GM23338 (cell line): Measurements from ENCODE around the gene KCNK3. TPM values are rescaled to one million over a fixed set of nuclear protein-coding genes. Genes with fewer than 3 reads are reported as not detected.

Experiments
- ATAC-seq: fragments of 200-7000 bp; cut with Tn5 transposase; 3 replicates; pipeline ENCODE4 v1.9.1; 2020
- DNase-seq: peaks from one replicate; pipeline ENCODE4 v3.0.0-alpha.2; 2015; ENCODE audit warnings: low spot score
- H2AFZ ChIP-seq: fragments of 200-600 bp; sonication (generic); 2 replicates; pipeline ENCODE4 v1.8.0; 2016; ENCODE audit warnings: antibody characterized with exemption, mild to moderate bottlenecking, moderate library complexity
- H3F3A ChIP-seq: fragments of 200-600 bp; sonication (generic); replicated peaks from 2 replicates; pipeline ENCODE4 v1.8.0; 2017; ENCODE audit warnings: antibody characterized with exemption, mixed run types, low read depth
- H3K27ac ChIP-seq: fragments of 200-600 bp; sonication (generic); 2 replicates; pipeline ENCODE4 v1.6.1; 2016; ENCODE audit warnings: low read depth
- H3K27me3 ChIP-seq: fragments of 200-600 bp; sonication (generic); 2 replicates; pipeline ENCODE4 v1.8.0; 2016; ENCODE audit warnings: mild to moderate bottlenecking, mixed run types, moderate library complexity; ENCODE audit not compliant: insufficient read depth
- H3K36me3 ChIP-seq: fragments of 200-600 bp; sonication (generic); 2 replicates; pipeline ENCODE4 v1.8.0; 2016; ENCODE audit warnings: mild to moderate bottlenecking; ENCODE audit not compliant: insufficient read depth
- H3K4me1 ChIP-seq: fragments of 200-600 bp; sonication (generic); 2 replicates; pipeline ENCODE4 v1.8.0; 2016; ENCODE audit warnings: mild to moderate bottlenecking, moderate library complexity; ENCODE audit not compliant: insufficient read depth
- H3K4me2 ChIP-seq: fragments of 200-600 bp; sonication (generic); 2 replicates; pipeline ENCODE4 v1.7.1; 2017; ENCODE audit warnings: mixed run types
- H3K4me3 ChIP-seq: fragments of 200-600 bp; sonication (generic); 2 replicates; pipeline ENCODE4 v1.6.1; 2016; ENCODE audit warnings: mixed run types
- H3K79me2 ChIP-seq: fragments of 200-600 bp; sonication (generic); replicated peaks from 2 replicates; pipeline ENCODE4 v1.8.0; 2017; ENCODE audit warnings: mild to moderate bottlenecking; ENCODE audit not compliant: insufficient read depth
- H3K9me2 ChIP-seq: fragments of 200-600 bp; sonication (generic); 2 replicates; pipeline ENCODE4 v1.8.0; 2017; ENCODE audit not compliant: insufficient read depth
- H4K20me1 ChIP-seq: fragments of 200-600 bp; sonication (generic); replicated peaks from 2 replicates; pipeline ENCODE4 v1.8.0; 2017; ENCODE audit warnings: mild to moderate bottlenecking; ENCODE audit not compliant: insufficient read depth
- H3K27ac Mint-ChIP-seq: 2 replicates; pipeline ENCODE4 v1.8.0; 2020; ENCODE audit warnings: inconsistent platforms, mild to moderate bottlenecking, moderate library complexity, mixed read lengths
- H3K27me3 Mint-ChIP-seq: 3 replicates; pipeline ENCODE4 v1.8.0; 2022; ENCODE audit warnings: low read depth, mild to moderate bottlenecking, moderate library complexity, mixed read lengths, inconsistent platforms; ENCODE audit not compliant: insufficient read depth, poor library complexity
- H3K36me3 Mint-ChIP-seq: 3 replicates; pipeline ENCODE4 v1.8.0; 2021; ENCODE audit warnings: low read depth, mild to moderate bottlenecking, inconsistent platforms, moderate library complexity, mixed read lengths
- H3K4me1 Mint-ChIP-seq: 3 replicates; pipeline ENCODE4 v1.8.0; 2020; ENCODE audit warnings: mild to moderate bottlenecking, inconsistent platforms, mixed read lengths
- H3K4me3 Mint-ChIP-seq: 3 replicates; pipeline ENCODE4 v1.8.0; 2021; ENCODE audit warnings: moderate library complexity, mild to moderate bottlenecking, inconsistent platforms, mixed read lengths
- H3K9me3 Mint-ChIP-seq: 3 replicates; pipeline ENCODE4 v1.8.0; 2020; ENCODE audit warnings: moderate library complexity, mild to moderate bottlenecking, inconsistent platforms, mixed read lengths
- CREB1 ChIP-seq: fragments of 250-450 bp; sonication (Bioruptor Pico); IDR thresholded peaks from 2 replicates; pipeline ENCODE4 v1.5.0; 2020; ENCODE audit warnings: low read depth, mild to moderate bottlenecking, moderate library complexity
- CTCF ChIP-seq, 2 experiments: fragments of 200-600 bp in 1 of 2; sonication (generic) in 1 of 2; conservative IDR thresholded peaks; 2 replicates each; pipeline versions ENCODE4 v1.5.1 to v1.6.1; 2016 to 2017; ENCODE audit warnings: antibody characterized with exemption in 2 of 2, low read depth in 2 of 2, mild to moderate bottlenecking in 2 of 2, moderate library complexity in 1 of 2
- EZH2 ChIP-seq: fragments of 200-600 bp; sonication (generic); IDR thresholded peaks from one replicate; pipeline ENCODE4 v1.8.0; 2017; ENCODE audit warnings: antibody characterized with exemption, mild to moderate bottlenecking, low read depth; ENCODE audit not compliant: unreplicated experiment
- EZH2phosphoT487 ChIP-seq: fragments of 200-600 bp; sonication (generic); IDR thresholded peaks from one replicate; pipeline ENCODE4 v1.8.1; 2018; ENCODE audit warnings: antibody characterized with exemption; ENCODE audit not compliant: unreplicated experiment
- JUNB ChIP-seq: IDR thresholded peaks from one replicate; pipeline ENCODE4 v1.6.1; 2016; ENCODE audit warnings: antibody characterized with exemption; ENCODE audit not compliant: unreplicated experiment
- NANOG ChIP-seq: IDR thresholded peaks from 2 replicates; pipeline ENCODE4 v1.6.1; 2016; ENCODE audit warnings: antibody characterized with exemption, borderline replicate concordance
- POLR2AphosphoS5 ChIP-seq: IDR thresholded peaks from 2 replicates; pipeline ENCODE4 v1.6.1; 2016; ENCODE audit warnings: antibody characterized with exemption, low read depth
- REST ChIP-seq: IDR thresholded peaks from one replicate; pipeline ENCODE4 v1.6.1; 2018; ENCODE audit warnings: antibody characterized with exemption; ENCODE audit not compliant: unreplicated experiment
- ZNF114 ChIP-seq: fragments of 250-450 bp; sonication (Bioruptor Pico); IDR thresholded peaks from 2 replicates; pipeline ENCODE4 v1.5.0; 2020; ENCODE audit warnings: mild to moderate bottlenecking, moderate library complexity
- ZNF331 ChIP-seq: fragments of 250-450 bp; sonication (Bioruptor Pico); IDR thresholded peaks from 2 replicates; pipeline ENCODE4 v1.5.0; 2020; ENCODE audit warnings: low read depth, mild to moderate bottlenecking, moderate library complexity
- ZNF462 ChIP-seq: fragments of 250-450 bp; sonication (Bioruptor Pico); IDR thresholded peaks from 2 replicates; pipeline ENCODE4 v1.5.0; 2020; ENCODE audit warnings: mild to moderate bottlenecking, moderate library complexity
- polyA plus RNA-seq: library from polyadenylated mRNA; unstranded; fragments of >200 nt; fragmentation: Nextera tagmentation; extraction: Ambion mirVana; gene quantifications from 2 replicates; pipeline ENCODE4 v1.2.1, GENCODE V29; 2016
- total RNA-seq: library from RNA; depleted of rRNA; stranded (reverse); fragments of >200 nt; shearing (Covaris generic); gene quantifications from 2 replicates; pipeline ENCODE4 v1.2.3, GENCODE V29; 2014
- TF ChIP-seq, protein P1 (sequence below): IDR thresholded peaks from 2 replicates; pipeline ENCODE4 v1.6.1; 2016; ENCODE audit warnings: antibody characterized with exemption

The KCNK3 gene
- total and polyA plus RNA-seq, 2 experiments from 2014 or later, result not detected

GRCh38 chr2:26738481-26738880, 46.0 kb downstream of the KCNK3 start (continued):
- TF ChIP-seq, protein P1, sequence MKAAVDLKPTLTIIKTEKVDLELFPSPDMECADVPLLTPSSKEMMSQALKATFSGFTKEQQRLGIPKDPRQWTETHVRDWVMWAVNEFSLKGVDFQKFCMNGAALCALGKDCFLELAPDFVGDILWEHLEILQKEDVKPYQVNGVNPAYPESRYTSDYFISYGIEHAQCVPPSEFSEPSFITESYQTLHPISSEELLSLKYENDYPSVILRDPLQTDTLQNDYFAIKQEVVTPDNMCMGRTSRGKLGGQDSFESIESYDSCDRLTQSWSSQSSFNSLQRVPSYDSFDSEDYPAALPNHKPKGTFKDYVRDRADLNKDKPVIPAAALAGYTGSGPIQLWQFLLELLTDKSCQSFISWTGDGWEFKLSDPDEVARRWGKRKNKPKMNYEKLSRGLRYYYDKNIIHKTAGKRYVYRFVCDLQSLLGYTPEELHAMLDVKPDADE, result no peak
- no peak for TF ChIP-seq EZH2phosphoT487
- no peak for TF ChIP-seq ZNF331 (CRISPR knock-in tag)
- TF ChIP-seq EZH2, result no peak
- no peak for TF ChIP-seq ZNF462

DNA sequence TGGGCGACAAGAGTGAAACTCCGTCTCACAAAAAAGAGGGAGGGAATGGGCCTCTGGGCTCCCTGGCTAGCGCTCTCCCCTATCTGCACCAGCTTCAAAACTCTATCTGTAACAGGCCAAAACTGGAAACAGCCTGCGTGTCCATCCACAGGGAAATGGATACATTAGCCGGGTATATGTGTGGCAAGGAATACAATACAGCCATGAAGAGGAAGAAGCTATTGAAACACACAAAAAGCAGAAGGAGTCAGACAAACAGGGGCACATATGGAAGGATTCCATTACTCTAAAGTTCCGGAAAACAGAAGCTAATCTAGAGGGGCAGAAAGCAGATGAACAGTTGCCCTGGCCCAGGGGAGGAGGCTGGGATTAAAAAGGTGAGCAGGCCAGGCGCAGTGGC, 47.0 kb downstream of the KCNK3 start:
- Histone ChIP-seq H4K20me1 (no peaks in the 10 kb centered on the region), H3K4me1 (no peaks in the 10 kb centered on the region), H3K79me2 (no peaks in the 10 kb centered on the region), H3K4me2 (no peak overlapping the region), H3K27ac (no peak overlapping the region), H3F3A (no peaks in the 10 kb centered on the region), H3K4me3 (no peak overlapping the region), H2AFZ (no peak overlapping the region), H3K9me2 (no peaks in the 10 kb centered on the region), H3K27me3 (no peaks in the 10 kb centered on the region), H3K36me3 (no peaks in the 10 kb centered on the region)
- H3K9me3 Mint-ChIP-seq, result no peaks in the 10 kb centered on the region
- no peak overlapping the region for H3K4me3 Mint-ChIP-seq
- DNase-seq, result no peak
- H3K27ac Mint-ChIP-seq, result no peak overlapping the region
- peaks cover 7% of the 10 kb centered on the region for H3K4me1 Mint-ChIP-seq
- H3K36me3 Mint-ChIP-seq, result no peaks in the 10 kb centered on the region
- no peaks in the 10 kb centered on the region for H3K27me3 Mint-ChIP-seq
- ATAC-seq, result no peak
- TF ChIP-seq REST, result no peak
- no peak for TF ChIP-seq ZNF331 (CRISPR knock-in tag)
- no peak for TF ChIP-seq POLR2AphosphoS5
- TF ChIP-seq ZNF114 (CRISPR knock-in tag), result no peak
- TF ChIP-seq, protein P1, result no peak
- TF ChIP-seq NANOG, result no peak
- no peak for TF ChIP-seq EZH2
- TF ChIP-seq CTCF (conservative IDR thresholded peaks at IDR 0.05; ENCODE audit: low read depth in 2 of 2), result no peak
- TF ChIP-seq CREB1 (CRISPR knock-in tag), result no peak
- no peak for TF ChIP-seq JUNB
- TF ChIP-seq EZH2phosphoT487, result no peak
